Fibroblast of skin of scalp (primary cell): Measurements from ENCODE around the gene OR10J4. TPM values are rescaled to one million over a fixed set of nuclear protein-coding genes. Genes with fewer than 3 reads are reported as not detected.
A peak's percentile ranks its signal among the peaks of the same experiment; 100 is the strongest.
"Not testable (repeated sequence)": the region's sequence is repeated elsewhere in the genome, so short reads cannot be mapped to it uniquely, and the experiment has no call there.

Experiments
- DNase-seq: peaks from one replicate; pipeline ENCODE4 v3.0.0-alpha.2; 2013
- polyA plus RNA-seq, 2 experiments: library from polyadenylated mRNA; unstranded; fragments of 120-200 nt; gene quantifications; one replicate each; pipeline ENCODE4 v1.2.1, GENCODE V29; 2013; ENCODE audit not compliant: insufficient read length in 2 of 2

Gene OR10J4
- polyA plus RNA-seq (2013, experiment 1 of 2; ENCODE audit: insufficient read length), result not detected
- polyA plus RNA-seq (2013, experiment 2 of 2; ENCODE audit: insufficient read length), result not detected

- no peak for DNase-seq
Observed at GRCh38 chr1:159431904-159432303, at the start of gene OR10J4. Gene OR10J4, plus strand, starts transcription at chr1:159432204.

GRCh38 chr1:159406821-159407220 lies 25.2 kb upstream of the OR10J4 start:
- no peak for DNase-seq

GRCh38 chr1:159408862-159409400 lies 23.1 kb upstream of the OR10J4 start:
- no peak for DNase-seq

GRCh38 chr1:159421821-159422220 lies 10.2 kb upstream of the OR10J4 start:
- no peak for DNase-seq

- no peak for DNase-seq
Observed at GRCh38 chr1:159428536-159428935, 3.5 kb upstream of the OR10J4 start.

GRCh38 chr1:159429074-159429861 lies 2.7 kb upstream of the OR10J4 start:
- peak; percentile 77 for DNase-seq

- DNase-seq, result no peak
Observed at GRCh38 chr1:159430985-159431384, 1.0 kb upstream of the OR10J4 start.

- no peak for DNase-seq
Observed at GRCh38 chr1:159436469-159436868, 4.5 kb downstream of the OR10J4 start.

- DNase-seq, result no peak
Observed at GRCh38 chr1:159439422-159439821, 7.4 kb downstream of the OR10J4 start, which contains the start of gene OR10J1. Gene OR10J1, plus strand, starts transcription at chr1:159439722. Its CDS starts 70 bp downstream, at chr1:159439792.

- no peak for DNase-seq
Observed at GRCh38 chr1:159441360-159441759, 9.4 kb downstream of the OR10J4 start.

GRCh38 chr1:159442428-159442827 lies 10.4 kb downstream of the OR10J4 start:
- no peak for DNase-seq

GRCh38 chr1:159443066-159443750 lies 11.2 kb downstream of the OR10J4 start:
- DNase-seq, result no peak

- DNase-seq, result no peak
Observed at GRCh38 chr1:159444511-159444910, 12.5 kb downstream of the OR10J4 start.

GRCh38 chr1:159448181-159448580 lies 16.2 kb downstream of the OR10J4 start:
- no peak for DNase-seq

- DNase-seq, result not testable (repeated sequence)
Observed at GRCh38 chr1:159449605-159450004, 17.6 kb downstream of the OR10J4 start.

- no peak for DNase-seq
Observed at GRCh38 chr1:159459551-159459950, 27.5 kb downstream of the OR10J4 start.

- DNase-seq, result no peak
Observed at GRCh38 chr1:159465191-159465603, 33.2 kb downstream of the OR10J4 start.

- DNase-seq, result no peak
Observed at GRCh38 chr1:159468321-159468720, 36.3 kb downstream of the OR10J4 start.

GRCh38 chr1:159469921-159470533 lies 38.0 kb downstream of the OR10J4 start:
- DNase-seq, result no peak

GRCh38 chr1:159473335-159473734 lies 41.3 kb downstream of the OR10J4 start:
- DNase-seq, result no peak

GRCh38 chr1:159474926-159475325 lies 42.9 kb downstream of the OR10J4 start:
- no peak for DNase-seq
